CD14-positive monocyte (primary cell): ENCODE measurements around the gene NSD2. TPM values are rescaled to one million over a fixed set of nuclear protein-coding genes. Genes with fewer than 3 reads are reported as not detected.

Experiments
- DNase-seq, 3 donors: peaks; one replicate each; pipeline ENCODE4 v3.0.0-alpha.2; 2011 to 2022
- H2AFZ ChIP-seq: 2 replicates; pipeline ENCODE4 v1.6.0; 2012; ENCODE audit warnings: mild to moderate bottlenecking, low read depth, low read length, inconsistent platforms; ENCODE audit not compliant: insufficient read depth, poor library complexity, severe bottlenecking
- H3K27ac ChIP-seq, 2 donors: 1 replicate in 1 of 2; 2 replicates in 1 of 2; pipeline ENCODE4 v1.5.1; 2012 to 2013; ENCODE audit warnings: low read length in 2 of 2, control low read depth in 1 of 2, inconsistent platforms in 1 of 2, low read depth in 1 of 2, mild to moderate bottlenecking in 1 of 2
- H3K27me3 ChIP-seq, 2 donors: one replicate each; pipeline versions ENCODE4 v1.6.0 to v1.6.1; 2011 to 2013; ENCODE audit warnings: low read length in 2 of 2; ENCODE audit not compliant: control insufficient read depth in 2 of 2, insufficient read depth in 2 of 2
- H3K36me3 ChIP-seq, 2 donors: replicated peaks in 1 of 2; 1 replicate in 1 of 2; 2 replicates in 1 of 2; pipeline versions ENCODE4 v1.5.1 to v1.6.1; 2012 to 2013; ENCODE audit warnings: low read length in 2 of 2, control low read depth in 1 of 2, inconsistent platforms in 1 of 2, mild to moderate bottlenecking in 1 of 2; ENCODE audit not compliant: insufficient read depth in 2 of 2, control insufficient read depth in 1 of 2
- H3K4me1 ChIP-seq, 2 donors: 1 replicate in 1 of 2; 2 replicates in 1 of 2; pipeline versions ENCODE4 v1.5.1 to v1.6.1; 2012 to 2013; ENCODE audit warnings: low read length in 2 of 2, control low read depth in 1 of 2, inconsistent platforms in 1 of 2, mild to moderate bottlenecking in 1 of 2, moderate library complexity in 1 of 2; ENCODE audit not compliant: insufficient read depth in 2 of 2, control insufficient read depth in 1 of 2
- H3K4me2 ChIP-seq: replicated peaks from 2 replicates; pipeline ENCODE3; 2012; ENCODE audit warnings: low read length, moderate library complexity, mild to moderate bottlenecking; ENCODE audit not compliant: poor library complexity, severe bottlenecking; ENCODE audit errors: extremely low read depth
- H3K4me3 ChIP-seq, 3 experiments: fragments of 200-600 bp in 1 of 3; sonication (generic) in 1 of 3; replicated peaks in 1 of 3; 1 replicate in 2 of 3; 2 replicates in 1 of 3; pipeline ENCODE4 v1.5.1; 2011 to 2013; ENCODE audit warnings: low read length in 3 of 3, mild to moderate bottlenecking in 3 of 3, control low read depth in 2 of 3, low read depth in 2 of 3, inconsistent platforms in 1 of 3, moderate library complexity in 1 of 3
- H3K79me2 ChIP-seq: 2 replicates; pipeline ENCODE4 v1.6.0; 2012; ENCODE audit warnings: mild to moderate bottlenecking, control low read depth, inconsistent platforms, low read length, moderate library complexity; ENCODE audit not compliant: insufficient read depth
- H3K9ac ChIP-seq: 2 replicates; pipeline ENCODE4 v1.6.0; 2017; ENCODE audit warnings: low read length, mild to moderate bottlenecking; ENCODE audit not compliant: insufficient read depth, poor library complexity, severe bottlenecking
- H3K9me3 ChIP-seq, 2 donors: replicated peaks in 1 of 2; 1 replicate in 1 of 2; 2 replicates in 1 of 2; pipeline versions ENCODE4 v1.5.1 to v1.6.1; 2012 to 2013; ENCODE audit warnings: low read length in 2 of 2, control low read depth in 1 of 2; ENCODE audit not compliant: control insufficient read depth in 1 of 2, insufficient read depth in 1 of 2
- H4K20me1 ChIP-seq: 2 replicates; pipeline ENCODE4 v1.6.0; 2012; ENCODE audit warnings: mild to moderate bottlenecking, low read length, control low read depth, moderate library complexity; ENCODE audit not compliant: insufficient read depth
- H3K27ac Mint-ChIP-seq, 7 donors: one replicate each; pipeline ENCODE4 v1.8.0; 2020; ENCODE audit warnings: mild to moderate bottlenecking in 7 of 7, mixed read lengths in 7 of 7, moderate library complexity in 6 of 7, inconsistent platforms in 2 of 7
- H3K27me3 Mint-ChIP-seq, 3 donors: one replicate each; pipeline ENCODE4 v1.8.0; 2021 to 2022; ENCODE audit warnings: low read depth in 3 of 3, mild to moderate bottlenecking in 3 of 3, mixed read lengths in 3 of 3, moderate library complexity in 3 of 3, inconsistent platforms in 1 of 3
- H3K36me3 Mint-ChIP-seq, 2 donors: one replicate each; pipeline ENCODE4 v1.8.0; 2020; ENCODE audit warnings: mixed read lengths in 2 of 2, inconsistent platforms in 1 of 2, mild to moderate bottlenecking in 1 of 2
- H3K4me1 Mint-ChIP-seq: one replicate; pipeline ENCODE4 v1.8.0; 2020; ENCODE audit warnings: mild to moderate bottlenecking, mixed read lengths
- H3K4me3 Mint-ChIP-seq, 2 donors: one replicate each; pipeline ENCODE4 v1.8.0; 2020; ENCODE audit warnings: mild to moderate bottlenecking in 2 of 2, mixed read lengths in 2 of 2, moderate library complexity in 1 of 2
- H3K9me3 Mint-ChIP-seq, 7 donors: one replicate each; pipeline ENCODE4 v1.8.0; 2020 to 2022; ENCODE audit warnings: mixed read lengths in 7 of 7, mild to moderate bottlenecking in 6 of 7, moderate library complexity in 6 of 7, inconsistent platforms in 2 of 7
- CTCF ChIP-seq: fragments of 200-600 bp; IDR thresholded peaks from one replicate; pipeline ENCODE4 v1.8.0; 2022; ENCODE audit warnings: antibody characterized with exemption, mild to moderate bottlenecking
- WGBS: methylation state at CpG from one replicate; pipeline ENCODE4 v1.1.5; 2013; ENCODE audit warnings: missing lambda C conversion rate; ENCODE audit not compliant: insufficient coverage; 5-methylcytosine and 5-hydroxymethylcytosine counted together
- intact Hi-C, 2 donors: fragments of 100-400 bp; cut with micrococcal nuclease; formaldehyde crosslinking; loops; one replicate each; pipeline versions ENCODE4 v1.15.0 to v1.15.1; 2023
- polyA plus RNA-seq, 3 donors: library from polyadenylated mRNA; depleted of rRNA in 1 of 3; unstranded in 2 of 3; stranded (reverse) in 1 of 3; fragments of 300-500 nt in 2 of 3; fragments of >200 nt in 1 of 3; fragmentation: Illumina TruSeq in 2 of 3; gene quantifications; 1 replicate in 2 of 3; 2 replicates in 1 of 3; pipeline ENCODE4 v1.2.3, GENCODE V29; 2012 to 2021

Gene NSD2
- polyA plus RNA-seq, 3 donors: 1.9 to 8.7 (median 2.3) TPM

- Mint-ChIP-seq H3K27me3 (peaks cover 0 to 4% (median 0%) of the 10 kb centered on the region in 3 donors), H3K9me3 (no peaks in the 10 kb centered on the region), H3K4me1 (no peaks in the 10 kb centered on the region), H3K27ac (peak overlapping the region in 1 of 7 donors; percentile 9), H3K36me3 (peaks cover 76 to 93% of the 10 kb centered on the region in 2 donors), H3K4me3 (no peak overlapping the region)
- no peak for DNase-seq
- H3K79me2 ChIP-seq: no peaks in the 10 kb centered on the region
- WGBS: 93% methylated on average over 5 of the region's 7 CpGs
- no peaks in the 10 kb centered on the region for H3K9me3 ChIP-seq
- intact Hi-C loops: no loop called here
- H3K4me3 ChIP-seq: no peak overlapping the region
- H3K27me3 ChIP-seq: no peaks in the 10 kb centered on the region
- H2AFZ ChIP-seq: no peak overlapping the region
- no peaks in the 10 kb centered on the region for H4K20me1 ChIP-seq
- TF ChIP-seq CTCF: no peak
- no peaks in the 10 kb centered on the region for H3K4me1 ChIP-seq
- H3K9ac ChIP-seq: no peak overlapping the region
- no peak overlapping the region for H3K27ac ChIP-seq
- peaks cover 42 to 91% of the 10 kb centered on the region in 2 donors for H3K36me3 ChIP-seq
- no peak overlapping the region for H3K4me2 ChIP-seq
Observed at GRCh38 chr4:1968686-1969295, 97.6 kb downstream of the NSD2 start.

GRCh38 chr4:1969928-1970723, 98.9 kb downstream of the NSD2 start:
- H3K27ac Mint-ChIP-seq: peak overlapping the region in 3 of 7 donors; percentile 3 to 10 (median 7)
- no peak overlapping the region for H3K27ac ChIP-seq
- H3K9me3 ChIP-seq: no peaks in the 10 kb centered on the region
- no peak overlapping the region for H2AFZ ChIP-seq
- intact Hi-C loops: no loop called here
- H3K9me3 Mint-ChIP-seq: no peaks in the 10 kb centered on the region
- H3K4me3 ChIP-seq: no peak overlapping the region
- no peak overlapping the region for H3K4me2 ChIP-seq
- H3K9ac ChIP-seq: no peak overlapping the region
- peaks cover 0 to 4% (median 2%) of the 10 kb centered on the region in 3 donors for H3K27me3 Mint-ChIP-seq
- no peaks in the 10 kb centered on the region for H3K4me1 ChIP-seq
- peaks cover 73 to 93% of the 10 kb centered on the region in 2 donors for H3K36me3 Mint-ChIP-seq
- TF ChIP-seq CTCF: no peak
- H3K36me3 ChIP-seq: peaks cover 36 to 91% of the 10 kb centered on the region in 2 donors
- H4K20me1 ChIP-seq: no peaks in the 10 kb centered on the region
- 99% methylated on average over 12 of the region's 17 CpGs for WGBS
- no peaks in the 10 kb centered on the region for H3K4me1 Mint-ChIP-seq
- H3K79me2 ChIP-seq: no peaks in the 10 kb centered on the region
- H3K27me3 ChIP-seq: no peaks in the 10 kb centered on the region
- no peak overlapping the region for H3K4me3 Mint-ChIP-seq
- no peak for DNase-seq
